KMS-11 (cell line): ENCODE results near the gene PAK2.
A peak's percentile ranks its signal among the peaks of the same experiment; 100 is the strongest.
"Not testable (repeated sequence)": the region's sequence is repeated elsewhere in the genome, so short reads cannot be mapped to it uniquely, and the experiment has no call there.

Source experiments
- H2AFZ ChIP-seq: fragments of 200-600 bp; sonication (generic); 2 replicates; pipeline ENCODE4 v1.6.1; 2016; ENCODE audit warnings: antibody characterized with exemption, mixed run types, low read depth
- H3K27ac ChIP-seq: fragments of 200-600 bp; sonication (generic); 2 replicates; pipeline ENCODE4 v1.6.1; 2016; ENCODE audit warnings: mild to moderate bottlenecking, mixed run types
- H3K27me3 ChIP-seq: fragments of 200-600 bp; sonication (generic); 2 replicates; pipeline ENCODE4 v1.6.1; 2017; ENCODE audit warnings: mild to moderate bottlenecking, low read depth, mixed run types, moderate library complexity; ENCODE audit not compliant: insufficient read depth
- H3K36me3 ChIP-seq: fragments of 200-600 bp; sonication (generic); 2 replicates; pipeline ENCODE4 v1.6.1; 2017; ENCODE audit warnings: mild to moderate bottlenecking, mixed run types; ENCODE audit not compliant: insufficient read depth
- H3K4me1 ChIP-seq: fragments of 200-600 bp; sonication (generic); 2 replicates; pipeline ENCODE4 v1.6.1; 2016; ENCODE audit warnings: mild to moderate bottlenecking, low read depth, mixed run types; ENCODE audit not compliant: poor library complexity, severe bottlenecking
- H3K4me2 ChIP-seq: fragments of 200-600 bp; sonication (generic); 2 replicates; pipeline ENCODE4 v1.7.0; 2016; ENCODE audit warnings: mild to moderate bottlenecking, mixed run types
- H3K4me3 ChIP-seq: fragments of 200-600 bp; sonication (generic); IDR thresholded peaks from 2 replicates; pipeline ENCODE4 v1.6.1; 2017; ENCODE audit warnings: low read depth, low read length, mixed read lengths; ENCODE audit not compliant: insufficient read depth
- H3K79me2 ChIP-seq: fragments of 200-600 bp; sonication (generic); 2 replicates; pipeline ENCODE4 v1.6.1; 2016; ENCODE audit warnings: low read depth, mixed run types; ENCODE audit not compliant: insufficient read depth
- H3K9ac ChIP-seq: fragments of 200-600 bp; sonication (generic); 2 replicates; pipeline ENCODE4 v1.6.1; 2016; ENCODE audit warnings: mild to moderate bottlenecking, mixed run types
- H4K20me1 ChIP-seq: fragments of 200-600 bp; sonication (generic); 2 replicates; pipeline ENCODE4 v1.6.1; 2016; ENCODE audit warnings: mild to moderate bottlenecking, mixed run types; ENCODE audit not compliant: insufficient read depth
- TF ChIP-seq, protein P1 (sequence below): fragments of 200-600 bp; sonication (generic); conservative IDR thresholded peaks from 2 replicates; pipeline ENCODE4 v1.6.1; 2017; ENCODE audit warnings: low read depth, mild to moderate bottlenecking, antibody characterized with exemption, low read length, moderate library complexity, mixed read lengths

Gene PAK2

DNA sequence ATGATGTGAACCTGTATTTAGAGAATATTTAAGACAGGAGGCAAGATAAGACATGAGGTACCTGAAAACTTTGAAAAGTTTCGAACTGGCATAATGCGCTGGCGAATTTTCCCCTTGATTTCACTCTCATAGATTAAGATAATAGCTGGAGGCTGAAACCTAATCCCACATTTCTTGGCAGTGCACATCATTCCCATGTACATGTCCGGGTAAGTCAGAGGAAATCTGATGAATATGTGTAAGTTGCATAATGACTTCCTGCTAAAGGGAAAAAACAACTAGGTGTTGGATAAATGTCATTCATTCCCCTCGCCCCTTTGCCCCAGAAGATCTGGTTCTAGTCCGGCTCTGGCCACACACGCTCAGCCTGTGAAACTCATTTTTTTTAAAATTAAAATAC, 31.2 kb upstream of the PAK2 start:
- Histone ChIP-seq H3K27ac (no peak overlapping the region), H3K27me3 (no peaks in the 10 kb centered on the region), H3K79me2 (peaks cover 3% of the 10 kb centered on the region; the same call in 1 of the 2 replicates), H3K4me1 (peaks cover 11% of the 10 kb centered on the region), H2AFZ (no peak overlapping the region), H4K20me1 (no peaks in the 10 kb centered on the region), H3K4me2 (no peak overlapping the region), H3K4me3 (no peak overlapping the region), H3K9ac (no peak overlapping the region), H3K36me3 (no peaks in the 10 kb centered on the region)
- TF ChIP-seq, protein P1, sequence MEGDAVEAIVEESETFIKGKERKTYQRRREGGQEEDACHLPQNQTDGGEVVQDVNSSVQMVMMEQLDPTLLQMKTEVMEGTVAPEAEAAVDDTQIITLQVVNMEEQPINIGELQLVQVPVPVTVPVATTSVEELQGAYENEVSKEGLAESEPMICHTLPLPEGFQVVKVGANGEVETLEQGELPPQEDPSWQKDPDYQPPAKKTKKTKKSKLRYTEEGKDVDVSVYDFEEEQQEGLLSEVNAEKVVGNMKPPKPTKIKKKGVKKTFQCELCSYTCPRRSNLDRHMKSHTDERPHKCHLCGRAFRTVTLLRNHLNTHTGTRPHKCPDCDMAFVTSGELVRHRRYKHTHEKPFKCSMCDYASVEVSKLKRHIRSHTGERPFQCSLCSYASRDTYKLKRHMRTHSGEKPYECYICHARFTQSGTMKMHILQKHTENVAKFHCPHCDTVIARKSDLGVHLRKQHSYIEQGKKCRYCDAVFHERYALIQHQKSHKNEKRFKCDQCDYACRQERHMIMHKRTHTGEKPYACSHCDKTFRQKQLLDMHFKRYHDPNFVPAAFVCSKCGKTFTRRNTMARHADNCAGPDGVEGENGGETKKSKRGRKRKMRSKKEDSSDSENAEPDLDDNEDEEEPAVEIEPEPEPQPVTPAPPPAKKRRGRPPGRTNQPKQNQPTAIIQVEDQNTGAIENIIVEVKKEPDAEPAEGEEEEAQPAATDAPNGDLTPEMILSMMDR, result no peak

DNA sequence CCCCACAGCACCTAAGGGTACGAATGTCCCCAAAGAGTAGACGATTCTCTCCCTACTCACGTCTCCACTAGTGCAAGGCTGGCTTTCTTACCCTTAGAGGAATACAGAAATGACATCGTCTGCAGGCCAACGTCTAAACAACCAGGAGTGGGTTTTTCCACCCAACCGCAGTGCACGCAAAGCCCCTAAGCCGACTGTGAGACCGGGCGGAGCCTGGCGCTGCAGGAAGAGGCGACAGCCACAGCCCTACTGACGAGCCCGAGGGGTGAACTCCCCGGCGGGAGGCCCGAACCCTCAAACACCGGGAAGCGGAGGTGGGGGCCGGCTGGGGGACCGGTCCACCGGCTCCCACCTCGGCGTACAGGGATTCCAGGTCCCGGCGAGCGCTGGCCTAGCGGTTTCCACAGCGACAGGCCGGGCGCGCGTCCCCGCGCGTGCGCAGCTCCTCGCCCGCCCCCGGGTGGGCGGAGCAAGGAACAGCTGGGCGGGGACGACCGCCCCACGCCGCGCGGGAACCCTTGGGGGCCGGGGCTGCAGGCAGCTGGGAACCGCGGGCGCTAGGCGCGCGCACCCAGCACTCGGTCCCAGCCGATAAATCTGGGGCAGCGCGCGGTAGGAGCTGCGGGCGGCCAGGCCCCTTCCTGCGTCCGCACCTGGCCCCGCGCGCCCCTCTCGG, 27.7 kb upstream of the PAK2 start, which contains the start of the genes CEP19 and PIGX:
Gene CEP19, minus strand, starts transcription at position 413 of the 676 bp plus-strand sequence. CDS start 3,593 bp downstream, outside the sequence.
Gene PIGX, plus strand, starts transcription at position 540 of the 676 bp plus-strand sequence.
- TF ChIP-seq, protein P1, result no peak
- Histone ChIP-seq H3K27me3 (no peaks in the 10 kb centered on the region), H3K27ac (peak within 1 kb of the TSS; percentile 72), H3K79me2 (peaks cover 10% of the 10 kb centered on the region; the same call in 1 of the 2 replicates), H3K36me3 (no peaks in the 10 kb centered on the region), H3K4me1 (peaks cover 15% of the 10 kb centered on the region), H3K4me3 (peak within 1 kb of the TSS; percentile 75), H4K20me1 (no peaks in the 10 kb centered on the region), H3K9ac (peak within 1 kb of the TSS; percentile 68), H3K4me2 (peak within 1 kb of the TSS; percentile 99), H2AFZ (peak within 1 kb of the TSS; percentile 93)

DNA sequence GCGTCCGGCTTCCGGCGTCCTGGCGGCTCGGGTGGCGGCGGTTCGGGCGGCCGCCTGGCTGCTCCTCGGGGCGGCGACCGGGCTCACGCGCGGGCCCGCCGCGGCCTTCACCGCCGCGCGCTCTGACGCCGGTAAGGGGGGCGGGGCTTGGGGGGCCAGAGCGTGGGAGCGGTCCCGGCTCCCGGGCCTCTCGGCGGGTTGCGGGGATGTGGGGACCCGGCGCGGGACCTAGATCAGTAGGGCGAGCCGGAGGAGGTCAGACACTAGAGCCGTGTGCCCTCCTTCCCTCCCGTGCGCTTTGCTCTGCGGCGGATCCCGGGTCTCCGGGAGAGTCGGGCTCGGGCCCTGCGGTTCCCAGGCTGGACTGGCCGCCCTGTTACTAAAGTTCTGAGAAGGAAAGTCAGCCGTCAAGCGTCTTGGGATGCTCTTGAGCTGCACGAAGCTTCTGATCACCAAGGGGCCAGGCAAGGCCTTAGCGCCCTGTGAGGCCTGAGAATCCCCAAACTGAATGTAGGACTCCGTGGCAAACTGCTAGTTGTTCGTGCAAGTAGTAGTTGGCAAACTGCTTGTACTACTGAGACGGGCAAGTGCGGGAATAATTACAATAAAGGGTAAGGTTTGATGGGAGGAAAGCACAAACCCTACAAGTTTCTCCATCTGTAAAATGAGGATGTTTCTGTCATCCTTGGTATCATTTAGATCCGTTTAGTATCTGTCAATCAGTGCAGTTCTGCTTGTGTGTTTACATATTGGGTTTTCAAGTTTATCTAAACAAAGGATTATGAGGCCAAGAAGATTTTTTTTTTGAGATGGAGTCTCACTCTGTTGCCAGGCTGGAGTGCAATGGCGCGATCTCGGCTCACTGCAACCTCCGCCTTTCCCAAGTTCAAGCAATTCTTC, 26.9 kb upstream of the PAK2 start:
- Histone ChIP-seq H3K4me3 (peak overlapping the region; percentile 15), H3K36me3 (no peaks in the 10 kb centered on the region), H3K4me2 (peak overlapping the region; percentile 99), H3K4me1 (peaks cover 15% of the 10 kb centered on the region), H3K79me2 (peaks cover 10% of the 10 kb centered on the region; the same call in 1 of the 2 replicates), H4K20me1 (no peaks in the 10 kb centered on the region), H3K9ac (peak overlapping the region; percentile 68; the same call in 1 of the 2 replicates), H3K27ac (peak overlapping the region; percentile 72), H2AFZ (peak overlapping the region; percentile 93), H3K27me3 (no peaks in the 10 kb centered on the region)
- TF ChIP-seq, protein P1, result no peak

DNA sequence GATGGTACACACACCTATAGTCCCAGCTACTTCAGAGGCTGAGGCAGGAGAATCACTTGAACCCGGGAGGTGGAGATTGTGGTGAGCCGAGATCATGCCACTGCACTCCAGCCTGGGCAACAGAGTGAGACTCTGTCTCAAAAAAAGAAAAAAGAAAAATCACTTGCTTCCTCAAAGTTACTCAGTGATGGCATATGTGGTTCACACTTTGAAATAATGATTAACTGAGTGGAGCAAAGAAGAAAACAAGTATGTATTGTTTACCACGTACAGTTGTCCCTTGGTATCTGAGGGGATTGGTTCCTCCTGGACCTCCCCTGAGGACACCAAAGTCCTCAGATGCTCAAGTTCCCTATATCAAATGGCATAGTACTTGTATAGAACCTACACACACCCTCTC, 22.5 kb upstream of the PAK2 start:
- H3K36me3 ChIP-seq, H2AFZ ChIP-seq, H3K27me3 ChIP-seq, H3K4me2 ChIP-seq, H3K27ac ChIP-seq, H3K4me3 ChIP-seq, H3K79me2 ChIP-seq, H3K4me1 ChIP-seq, H3K9ac ChIP-seq, H4K20me1 ChIP-seq: not testable (repeated sequence)
